Measurements from ENCODE around the gene OR52N4.

OR52N4 gene

GRCh38 chr11:5726351-5726750 lies 27.7 kb upstream of the OR52N4 start:
- Histone ChIP-seq H3K36me3 (replicated peaks; ENCODE audit: insufficient read depth, low read length) (no peaks in the 10 kb centered on the region), H3K27ac (ENCODE audit: low read length) (no peak overlapping the region), H3K9me3 (replicated peaks; ENCODE audit: insufficient read depth, low read length) (no peaks in the 10 kb centered on the region), H3K27me3 (replicated peaks; ENCODE audit: insufficient read depth, low read length) (no peaks in the 10 kb centered on the region), H3K9ac (ENCODE audit: low read length) (no peak overlapping the region), H3K79me2 (ENCODE audit: low read length) (no peaks in the 10 kb centered on the region), H4K20me1 (ENCODE audit: insufficient read depth, low read length) (no peaks in the 10 kb centered on the region), H3K4me2 (ENCODE audit: low read depth, low read length) (no peak overlapping the region), H2AFZ (ENCODE audit: low read length) (no peak overlapping the region), H3K4me3 (ENCODE audit: low read length) (no peak overlapping the region), H3K9me2 (replicated peaks; ENCODE audit: insufficient read depth, low read length) (no peaks in the 10 kb centered on the region), H3F3A (ENCODE audit: insufficient read depth, low read length) (no peaks in the 10 kb centered on the region), H3K4me1 (ENCODE audit: low read length) (no peaks in the 10 kb centered on the region)
- TF ChIP-seq EZH2 (optimal IDR thresholded peaks at IDR 0.05; ENCODE audit: low read depth, low read length) (no peak), EZH2phosphoT487 (IDR thresholded peaks at IDR 0.05; ENCODE audit: low read length) (no peak)
- TF ChIP-seq, protein P1, sequence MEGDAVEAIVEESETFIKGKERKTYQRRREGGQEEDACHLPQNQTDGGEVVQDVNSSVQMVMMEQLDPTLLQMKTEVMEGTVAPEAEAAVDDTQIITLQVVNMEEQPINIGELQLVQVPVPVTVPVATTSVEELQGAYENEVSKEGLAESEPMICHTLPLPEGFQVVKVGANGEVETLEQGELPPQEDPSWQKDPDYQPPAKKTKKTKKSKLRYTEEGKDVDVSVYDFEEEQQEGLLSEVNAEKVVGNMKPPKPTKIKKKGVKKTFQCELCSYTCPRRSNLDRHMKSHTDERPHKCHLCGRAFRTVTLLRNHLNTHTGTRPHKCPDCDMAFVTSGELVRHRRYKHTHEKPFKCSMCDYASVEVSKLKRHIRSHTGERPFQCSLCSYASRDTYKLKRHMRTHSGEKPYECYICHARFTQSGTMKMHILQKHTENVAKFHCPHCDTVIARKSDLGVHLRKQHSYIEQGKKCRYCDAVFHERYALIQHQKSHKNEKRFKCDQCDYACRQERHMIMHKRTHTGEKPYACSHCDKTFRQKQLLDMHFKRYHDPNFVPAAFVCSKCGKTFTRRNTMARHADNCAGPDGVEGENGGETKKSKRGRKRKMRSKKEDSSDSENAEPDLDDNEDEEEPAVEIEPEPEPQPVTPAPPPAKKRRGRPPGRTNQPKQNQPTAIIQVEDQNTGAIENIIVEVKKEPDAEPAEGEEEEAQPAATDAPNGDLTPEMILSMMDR (IDR thresholded peaks at IDR 0.05; ENCODE audit: low read length), result no peak
- no peak for DNase-seq

- H2AFZ ChIP-seq (ENCODE audit: low read length), result no peak overlapping the region
- TF ChIP-seq EZH2phosphoT487 (IDR thresholded peaks at IDR 0.05; ENCODE audit: low read length), result no peak
- TF ChIP-seq, protein P1 (IDR thresholded peaks at IDR 0.05; ENCODE audit: low read length), result no peak
- TF ChIP-seq EZH2 (optimal IDR thresholded peaks at IDR 0.05; ENCODE audit: low read depth, low read length), result no peak
- H3K4me2 ChIP-seq (ENCODE audit: low read depth, low read length), result no peak overlapping the region
- no peak overlapping the region for H3K27ac ChIP-seq (ENCODE audit: low read length)
- no peaks in the 10 kb centered on the region for H3K27me3 ChIP-seq (replicated peaks; ENCODE audit: insufficient read depth, low read length)
- H3K79me2 ChIP-seq (ENCODE audit: low read length), result no peaks in the 10 kb centered on the region
- no peak overlapping the region for H3K9ac ChIP-seq (ENCODE audit: low read length)
- no peaks in the 10 kb centered on the region for H3K4me1 ChIP-seq (ENCODE audit: low read length)
- H3K9me2 ChIP-seq (replicated peaks; ENCODE audit: insufficient read depth, low read length), result no peaks in the 10 kb centered on the region
- no peaks in the 10 kb centered on the region for H3K36me3 ChIP-seq (replicated peaks; ENCODE audit: insufficient read depth, low read length)
- no peaks in the 10 kb centered on the region for H3F3A ChIP-seq (ENCODE audit: insufficient read depth, low read length)
- no peaks in the 10 kb centered on the region for H3K9me3 ChIP-seq (replicated peaks; ENCODE audit: insufficient read depth, low read length)
- DNase-seq, result no peak
- no peak overlapping the region for H3K4me3 ChIP-seq (ENCODE audit: low read length)
- no peaks in the 10 kb centered on the region for H4K20me1 ChIP-seq (ENCODE audit: insufficient read depth, low read length)
These were observed 26.4 kb upstream of the OR52N4 start for GRCh38 chr11:5727691-5728090.

DNA sequence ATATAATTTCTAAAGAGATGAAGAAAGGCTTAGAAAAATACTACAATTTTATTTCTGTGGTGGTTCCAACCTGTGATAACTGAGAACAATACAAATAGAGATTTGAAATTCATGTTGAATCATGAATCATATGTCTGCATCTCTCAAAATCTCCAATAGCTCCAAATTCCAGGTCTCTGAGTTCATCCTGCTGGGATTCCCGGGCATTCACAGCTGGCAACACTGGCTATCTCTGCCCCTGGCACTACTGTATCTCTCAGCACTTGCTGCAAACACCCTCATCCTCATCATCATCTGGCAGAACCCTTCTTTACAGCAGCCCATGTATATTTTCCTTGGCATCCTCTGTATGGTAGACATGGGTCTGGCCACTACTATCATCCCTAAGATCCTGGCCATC lies 17.6 kb upstream of the OR52N4 start, which contains the start of gene OR56B1:
TSS of gene OR56B1 (plus strand) at position 53 of the 400 bp plus-strand sequence. CDS start at position 122, 69 bp downstream.
- DNase-seq, result no peak
- Histone ChIP-seq H3K27ac (ENCODE audit: low read length) (no peak within 1 kb of the TSS), H3K9me3 (replicated peaks; ENCODE audit: insufficient read depth, low read length) (no peaks in the 10 kb centered on the region), H3K27me3 (replicated peaks; ENCODE audit: insufficient read depth, low read length) (no peaks in the 10 kb centered on the region), H2AFZ (ENCODE audit: low read length) (no peak within 1 kb of the TSS), H3K9me2 (replicated peaks; ENCODE audit: insufficient read depth, low read length) (no peaks in the 10 kb centered on the region), H3K9ac (ENCODE audit: low read length) (no peak within 1 kb of the TSS), H3K4me1 (ENCODE audit: low read length) (no peaks in the 10 kb centered on the region), H4K20me1 (ENCODE audit: insufficient read depth, low read length) (no peaks in the 10 kb centered on the region), H3K4me3 (ENCODE audit: low read length) (no peak within 1 kb of the TSS), H3K79me2 (ENCODE audit: low read length) (no peaks in the 10 kb centered on the region), H3K4me2 (ENCODE audit: low read depth, low read length) (no peak within 1 kb of the TSS), H3K36me3 (replicated peaks; ENCODE audit: insufficient read depth, low read length) (no peaks in the 10 kb centered on the region), H3F3A (ENCODE audit: insufficient read depth, low read length) (no peaks in the 10 kb centered on the region)
- TF ChIP-seq, protein P1 (IDR thresholded peaks at IDR 0.05; ENCODE audit: low read length), result no peak
- TF ChIP-seq EZH2phosphoT487 (IDR thresholded peaks at IDR 0.05; ENCODE audit: low read length) (no peak), EZH2 (optimal IDR thresholded peaks at IDR 0.05; ENCODE audit: low read depth, low read length) (no peak)
